Activated CD8-positive, alpha-beta memory T cell treated with anti-CD3 and anti-CD28 coated beads for 1 hour (primary cell): ENCODE measurements around the gene RNF183.

Source experiments
- DNase-seq, 2 donors: peaks; one replicate each; pipeline ENCODE4 v3.0.0-alpha.2; 2020; ENCODE audit warnings: low read depth in 1 of 2; ENCODE audit errors: extremely low read depth in 1 of 2

Gene RNF183

GRCh38 chr9:113302792-113303418 lies at the start of gene RNF183:
Gene RNF183, minus strand, starts transcription at chr9:113303376. Its CDS starts 5,192 bp downstream, at chr9:113298184.
- no peak for DNase-seq

GRCh38 chr9:113352411-113352810 lies 49.2 kb upstream of the RNF183 start:
- no peak for DNase-seq

- DNase-seq, result no peak
Observed at GRCh38 chr9:113352006-113352405, 48.8 kb upstream of the RNF183 start.

GRCh38 chr9:113350937-113351336 lies 47.8 kb upstream of the RNF183 start:
- DNase-seq, result no peak

GRCh38 chr9:113350107-113350661 lies 47.0 kb upstream of the RNF183 start:
- no peak for DNase-seq

- no peak for DNase-seq
Observed at GRCh38 chr9:113349445-113350094, 46.4 kb upstream of the RNF183 start, which contains the start of gene BSPRY. Gene BSPRY, plus strand, starts transcription at chr9:113349541. Its CDS starts 39 bp downstream, at chr9:113349580.

GRCh38 chr9:113349066-113349444 lies 45.9 kb upstream of the RNF183 start:
- no peak for DNase-seq

GRCh38 chr9:113348437-113348836 lies 45.3 kb upstream of the RNF183 start:
- DNase-seq, result no peak

- no peak for DNase-seq
Observed at GRCh38 chr9:113345671-113346070, 42.5 kb upstream of the RNF183 start.

GRCh38 chr9:113345190-113345589 lies 42.0 kb upstream of the RNF183 start:
- no peak for DNase-seq

- DNase-seq, result no peak
Observed at GRCh38 chr9:113343732-113344231, 40.6 kb upstream of the RNF183 start.

- no peak for DNase-seq
Observed at GRCh38 chr9:113341712-113342410, 38.7 kb upstream of the RNF183 start.

GRCh38 chr9:113340011-113340699 lies 37.0 kb upstream of the RNF183 start, which contains the start of gene WDR31:
Gene WDR31, minus strand, starts transcription at chr9:113340275. Its CDS starts 8,253 bp downstream, at chr9:113332022.
- peak; percentile 41 to 63 for DNase-seq

- DNase-seq, result no peak
Observed at GRCh38 chr9:113337714-113338113, 34.5 kb upstream of the RNF183 start.

- DNase-seq, result no peak
Observed at GRCh38 chr9:113331780-113332179, 28.6 kb upstream of the RNF183 start.

GRCh38 chr9:113328045-113328782 lies 25.0 kb upstream of the RNF183 start:
- DNase-seq, result no peak

- no peak for DNase-seq
Observed at GRCh38 chr9:113326230-113326629, 23.1 kb upstream of the RNF183 start.

- no peak for DNase-seq
Observed at GRCh38 chr9:113322671-113323070, 19.5 kb upstream of the RNF183 start.

- DNase-seq, result no peak
Observed at GRCh38 chr9:113320051-113320450, 16.9 kb upstream of the RNF183 start.

- DNase-seq, result no peak
Observed at GRCh38 chr9:113319054-113319453, 15.9 kb upstream of the RNF183 start.
